Stimulated activated CD8-positive, alpha-beta memory T cell treated with anti-CD3 and anti-CD28 coated beads, Interleukin-7, amount 100 ng/mL, for 4 hours (primary cell): ENCODE data around the gene TOP1.
"Not testable (repeated sequence)": the region's sequence is repeated elsewhere in the genome, so short reads cannot be mapped to it uniquely, and the experiment has no call there.

Experiments
- DNase-seq, 2 donors: peaks; one replicate each; pipeline ENCODE4 v3.0.0-alpha.2; 2020; ENCODE audit warnings: low read depth in 2 of 2

Gene TOP1

DNA sequence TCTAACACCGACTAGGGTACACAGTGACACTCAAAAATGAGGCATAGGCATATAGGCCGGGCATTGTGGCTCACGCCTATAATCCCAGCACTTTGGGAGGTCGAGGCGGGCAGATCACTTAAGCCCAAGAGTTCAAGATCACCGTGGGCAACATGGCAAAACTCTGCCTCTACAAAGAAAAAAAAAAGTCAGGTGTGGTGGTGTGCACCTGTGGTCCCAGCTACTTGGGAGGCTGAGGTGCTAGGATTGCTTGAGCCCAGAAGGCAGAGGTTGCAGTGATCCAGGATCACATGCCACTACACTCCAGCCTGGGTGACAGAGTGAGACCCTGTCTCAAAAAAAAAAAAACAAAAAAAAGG lies 24.7 kb upstream of the TOP1 start:
- not testable (repeated sequence) for DNase-seq

DNA sequence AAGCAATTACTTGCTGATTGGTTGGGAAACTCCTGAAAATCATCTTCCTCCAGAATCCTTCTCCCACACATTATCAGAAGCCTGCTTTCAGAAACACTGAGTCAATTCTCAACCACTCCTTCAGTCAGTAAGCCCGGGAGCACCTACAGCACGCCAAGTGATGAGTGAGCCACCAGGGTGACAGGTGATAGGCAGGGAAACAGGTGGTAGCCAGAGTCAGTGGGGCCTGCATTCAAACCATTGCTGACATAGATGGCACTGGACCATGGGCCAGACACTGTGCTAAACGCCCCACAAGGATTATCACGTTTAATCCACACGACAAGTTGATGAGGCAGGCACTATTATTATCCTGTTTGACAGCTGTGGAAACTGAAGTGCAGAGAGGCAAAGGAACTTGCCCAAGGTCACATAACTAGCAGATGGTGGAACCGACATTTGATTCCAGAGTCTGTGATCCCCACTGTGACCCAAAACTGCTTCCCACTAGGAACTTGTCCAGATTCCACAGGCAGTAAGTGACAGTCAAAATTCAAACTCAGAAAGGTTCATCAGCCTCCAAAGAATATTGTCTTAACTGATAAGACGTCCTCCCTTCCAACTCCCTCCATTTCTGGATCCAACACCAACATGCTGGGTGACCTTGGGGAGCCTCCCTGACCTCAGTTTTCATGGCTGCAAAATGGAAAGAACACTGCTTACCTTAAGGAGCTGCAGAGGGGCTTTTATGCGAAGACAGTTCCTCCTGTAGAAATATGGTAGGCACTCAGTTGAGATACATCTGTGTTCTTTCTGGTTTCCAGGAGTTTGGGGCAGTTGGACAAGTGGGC lies 23.9 kb upstream of the TOP1 start:
- no peak for DNase-seq

DNA sequence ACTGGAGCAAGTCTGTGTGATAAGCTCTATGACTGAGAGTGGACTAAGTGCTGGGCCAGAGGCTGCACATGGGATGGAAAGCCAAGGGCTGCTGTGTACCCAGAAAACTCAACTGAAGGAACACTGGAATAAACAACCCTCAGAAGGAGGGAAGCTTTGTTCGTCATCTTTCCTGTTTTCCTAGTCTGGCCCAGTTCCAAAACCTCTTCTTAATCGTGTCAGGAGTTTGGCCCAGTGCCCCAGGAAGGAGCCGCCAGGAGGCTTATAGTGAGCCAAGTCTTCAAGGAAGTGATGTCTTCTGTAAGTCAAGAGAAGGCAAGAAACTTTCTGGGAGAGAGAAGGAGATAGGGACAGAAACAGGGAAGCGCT lies 23.3 kb upstream of the TOP1 start:
- DNase-seq = no peak

DNA sequence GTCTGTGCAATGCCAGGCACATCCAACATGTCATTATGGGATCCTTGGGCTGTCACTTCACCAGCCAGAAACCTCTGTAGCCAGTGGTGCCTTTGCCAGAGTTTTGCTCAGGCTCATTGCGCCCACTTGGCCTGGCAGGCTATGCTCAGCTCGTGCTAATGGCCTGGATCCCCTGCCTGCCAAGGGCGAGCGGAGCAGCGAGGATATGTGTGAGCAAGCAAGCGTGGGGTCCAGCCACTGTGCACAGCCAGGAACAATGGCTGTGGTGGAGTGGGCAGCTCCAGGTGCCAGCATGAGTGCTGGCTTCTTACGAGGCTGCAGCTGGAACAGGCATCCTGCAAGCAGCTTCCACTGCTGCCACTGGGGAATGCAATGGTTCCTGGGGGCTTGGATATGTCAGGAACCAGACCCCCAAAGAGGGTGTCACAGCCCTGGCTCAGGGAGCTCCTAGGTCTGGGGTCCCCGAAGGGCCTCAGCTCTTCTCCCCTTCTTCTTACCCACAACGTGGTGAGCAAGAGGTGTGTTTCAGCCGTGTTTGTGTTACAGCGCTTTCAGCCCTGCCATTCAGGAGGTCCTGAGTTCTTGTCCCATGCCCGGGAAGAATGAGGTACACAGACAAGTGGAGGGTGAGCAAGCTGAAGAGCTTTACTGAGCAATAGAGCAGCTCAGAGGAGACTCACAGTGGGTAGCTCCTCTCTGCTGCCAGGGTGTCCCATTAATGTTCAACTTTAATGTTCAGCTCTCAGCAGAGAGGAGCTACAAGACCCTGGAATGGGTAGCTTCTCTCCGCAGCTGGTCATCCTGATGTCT lies 22.3 kb upstream of the TOP1 start:
- no peak for DNase-seq

DNA sequence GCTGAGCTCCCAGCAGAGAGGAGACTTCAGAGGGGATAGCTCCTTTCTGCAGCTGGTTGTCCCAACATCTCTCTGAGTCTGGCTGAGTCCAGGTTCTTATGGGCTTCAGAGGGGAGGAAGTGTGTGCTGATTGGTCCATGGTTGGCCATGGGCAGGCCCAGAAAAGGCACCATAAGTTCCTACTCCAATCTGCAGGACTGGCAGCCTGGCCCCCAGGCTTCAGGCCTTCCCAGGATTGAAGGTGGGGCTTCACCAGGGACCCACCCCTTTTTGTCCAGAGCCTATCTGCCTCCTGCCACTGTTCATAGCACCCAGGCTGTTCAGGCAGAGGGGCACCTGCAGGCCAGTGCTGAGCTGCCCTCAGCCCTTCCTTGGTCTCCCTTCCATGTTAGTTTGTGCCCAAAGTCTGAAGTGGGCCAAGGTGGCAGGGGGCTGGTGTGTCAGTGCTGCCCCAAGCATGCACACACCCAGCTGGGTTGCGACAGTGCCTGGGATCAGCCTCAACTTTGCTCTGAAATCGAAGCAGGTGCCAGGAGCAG lies 21.6 kb upstream of the TOP1 start:
- no peak for DNase-seq

DNA sequence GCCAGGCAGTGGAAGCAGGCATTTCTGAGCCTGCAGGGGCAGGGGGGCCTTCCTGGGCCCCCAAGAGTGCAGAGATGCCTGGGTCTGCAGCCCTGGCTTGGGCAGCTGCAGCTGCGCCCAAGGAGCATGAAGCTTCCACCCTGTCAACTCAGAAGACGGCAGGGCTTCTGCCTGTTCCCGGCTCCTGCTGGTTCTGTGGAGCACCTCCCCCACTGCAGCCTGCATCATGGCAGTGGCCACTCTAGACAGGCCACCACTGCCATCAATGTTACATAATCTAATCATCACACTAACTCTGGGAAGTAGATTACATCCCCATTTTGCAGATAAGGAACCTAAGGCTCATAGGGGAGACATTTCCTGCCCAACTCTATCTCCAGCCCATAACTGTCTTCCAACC lies 21.1 kb upstream of the TOP1 start:
- DNase-seq = no peak

DNA sequence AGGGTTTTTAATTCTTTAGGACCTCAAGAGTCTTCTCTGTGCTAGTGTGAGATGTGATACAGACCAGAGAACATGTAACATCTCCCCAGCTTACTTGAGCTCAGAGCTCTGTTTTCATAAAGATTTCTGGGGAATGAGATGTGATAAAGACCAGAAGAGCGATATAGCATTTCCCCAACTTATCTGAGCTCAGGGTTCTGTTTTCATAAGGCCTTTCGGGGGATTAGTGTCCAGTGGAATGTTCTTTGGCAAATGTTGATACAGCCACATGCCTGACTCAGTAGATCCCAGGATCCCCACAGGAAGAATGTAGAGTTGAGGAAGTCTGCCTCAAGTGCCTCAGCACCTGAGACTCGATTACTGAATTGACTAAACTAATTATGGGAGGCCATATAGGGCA lies 18.7 kb upstream of the TOP1 start:
- no peak for DNase-seq

DNA sequence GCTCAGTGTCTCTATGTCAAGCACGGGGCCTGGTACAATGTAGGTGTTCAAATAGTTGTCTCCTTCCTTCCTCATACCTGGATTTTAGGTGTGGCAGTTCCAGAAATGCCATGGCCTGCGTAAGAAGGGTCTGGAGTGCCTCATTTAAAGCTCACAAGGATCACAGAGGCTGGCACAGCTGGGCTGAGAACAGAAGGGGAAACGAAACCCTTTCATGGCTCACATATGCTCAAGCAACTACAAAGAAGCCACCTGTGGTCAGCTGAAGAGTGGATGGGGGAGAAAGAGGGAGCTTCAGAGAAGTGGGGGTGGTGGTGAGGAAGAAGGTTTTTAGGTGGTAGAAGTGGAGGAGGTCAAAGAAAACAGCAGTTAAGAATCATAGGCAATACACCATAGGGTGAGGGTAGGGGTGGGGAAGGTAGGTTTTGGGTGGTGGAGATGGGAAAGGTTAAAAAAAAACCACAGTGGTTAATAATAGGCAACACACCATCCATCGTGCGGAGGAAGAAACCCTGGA lies 17.0 kb upstream of the TOP1 start:
- DNase-seq = no peak

DNA sequence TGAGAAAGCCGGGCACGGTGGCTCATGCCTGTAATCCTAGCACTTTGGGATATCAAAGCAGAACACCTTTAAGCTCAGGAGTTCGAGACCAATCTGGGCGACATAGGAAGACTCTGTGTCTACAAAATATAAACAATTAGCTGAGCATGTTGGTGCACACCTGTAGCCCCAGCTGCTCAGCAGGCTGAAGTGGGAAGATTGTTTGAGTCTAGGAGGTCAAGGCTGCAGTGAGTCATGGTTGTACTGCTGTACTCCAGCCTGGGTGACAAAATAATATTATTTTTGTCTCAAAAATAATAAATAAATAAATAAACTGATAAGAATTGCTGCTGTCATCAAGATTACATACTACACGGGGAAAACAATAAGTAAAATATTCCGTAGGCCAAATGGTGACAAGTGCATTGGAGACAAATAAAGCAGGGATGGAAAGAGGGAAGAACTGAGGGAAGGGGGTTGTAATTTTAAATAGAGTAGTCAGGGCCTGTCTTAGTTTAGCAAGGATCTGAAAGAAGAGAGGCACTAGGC lies 14.0 kb upstream of the TOP1 start:
- DNase-seq = no peak

DNA sequence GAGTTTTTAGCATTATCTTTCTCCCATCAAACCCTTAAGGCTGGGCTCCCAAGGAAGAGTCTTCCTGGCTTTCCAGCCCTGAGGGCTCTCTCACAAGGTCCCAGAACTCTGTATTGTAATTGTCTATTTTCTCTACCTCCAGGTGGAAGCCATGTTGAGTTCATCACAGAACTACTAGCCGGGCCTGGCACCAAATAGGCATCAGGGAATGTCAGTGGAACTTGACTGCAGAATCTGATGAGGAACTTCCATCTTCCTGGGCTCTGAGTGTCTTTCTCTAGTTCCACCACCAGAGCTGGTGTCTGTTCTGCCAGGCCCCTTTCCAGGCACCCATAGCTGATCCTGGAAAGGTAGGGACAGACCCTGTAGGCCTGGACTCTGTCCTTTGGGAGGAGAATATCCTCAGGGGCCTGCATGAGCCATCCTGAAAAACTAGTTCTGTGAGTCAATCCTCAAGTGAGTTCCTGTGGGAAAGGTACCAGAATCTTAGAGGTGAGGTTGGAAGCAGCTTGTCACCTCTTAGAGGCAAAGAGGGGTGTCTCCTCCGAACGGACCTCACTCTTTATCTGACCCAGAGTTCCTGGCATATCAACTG lies 11.1 kb upstream of the TOP1 start:
- DNase-seq = no peak

DNA sequence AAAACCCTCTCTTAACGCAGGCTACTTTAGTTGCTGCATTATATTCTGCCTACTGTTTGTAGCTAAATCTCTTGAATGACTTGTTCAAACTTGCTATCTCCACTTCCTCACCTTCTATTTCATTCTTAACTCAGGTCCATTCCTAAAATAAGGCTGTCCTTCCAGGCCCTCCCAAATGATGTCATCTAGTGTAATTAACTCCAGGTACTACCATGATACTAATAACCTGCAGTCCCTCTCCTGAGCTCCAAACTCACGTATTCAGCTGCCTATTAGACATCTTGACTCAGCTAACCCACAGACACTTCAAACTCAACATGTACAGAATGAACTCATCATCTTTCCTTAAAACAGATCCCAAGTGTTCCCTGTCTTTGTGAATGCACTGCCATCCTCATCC lies 10.5 kb upstream of the TOP1 start:
- no peak for DNase-seq

DNA sequence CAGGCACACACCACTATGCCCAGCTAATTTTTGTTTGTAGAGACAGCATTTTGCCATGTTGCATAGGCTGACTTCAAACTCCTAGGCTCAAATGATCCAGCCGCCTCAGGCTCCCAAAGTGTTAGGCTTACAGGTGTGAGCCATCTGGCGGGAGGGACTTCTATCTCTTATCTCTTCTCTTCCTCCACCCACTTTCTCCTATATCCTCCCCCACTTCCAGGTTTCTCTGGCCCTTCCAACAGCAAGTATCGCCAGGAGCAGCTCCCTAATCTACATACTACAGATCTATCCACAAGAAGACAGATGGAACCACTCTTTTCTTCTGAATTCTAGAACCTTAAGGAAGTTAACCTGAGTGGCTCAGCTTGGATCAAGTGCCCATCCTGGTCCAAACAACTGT lies 5.1 kb upstream of the TOP1 start:
- DNase-seq = no peak

DNA sequence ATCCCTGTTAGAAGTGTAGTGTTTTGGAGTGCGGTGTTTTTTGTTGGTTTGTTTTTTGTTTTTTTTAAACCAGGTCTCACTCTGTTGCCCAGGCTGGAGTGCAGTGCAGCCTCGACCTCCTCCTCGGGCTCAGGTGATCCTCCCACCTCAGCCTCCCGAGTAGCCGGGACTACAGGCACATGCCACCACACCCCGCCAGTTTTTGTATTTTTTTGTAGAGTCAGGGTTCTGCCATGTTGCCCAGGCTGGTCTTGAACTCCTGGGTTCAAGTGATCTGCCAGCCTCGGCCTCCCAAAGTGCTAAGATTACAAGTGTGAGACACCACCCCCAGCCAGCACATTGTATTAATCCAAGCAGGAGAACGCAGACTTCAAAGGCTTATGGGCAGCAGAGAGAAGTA lies 1.3 kb upstream of the TOP1 start:
- no peak for DNase-seq

DNA sequence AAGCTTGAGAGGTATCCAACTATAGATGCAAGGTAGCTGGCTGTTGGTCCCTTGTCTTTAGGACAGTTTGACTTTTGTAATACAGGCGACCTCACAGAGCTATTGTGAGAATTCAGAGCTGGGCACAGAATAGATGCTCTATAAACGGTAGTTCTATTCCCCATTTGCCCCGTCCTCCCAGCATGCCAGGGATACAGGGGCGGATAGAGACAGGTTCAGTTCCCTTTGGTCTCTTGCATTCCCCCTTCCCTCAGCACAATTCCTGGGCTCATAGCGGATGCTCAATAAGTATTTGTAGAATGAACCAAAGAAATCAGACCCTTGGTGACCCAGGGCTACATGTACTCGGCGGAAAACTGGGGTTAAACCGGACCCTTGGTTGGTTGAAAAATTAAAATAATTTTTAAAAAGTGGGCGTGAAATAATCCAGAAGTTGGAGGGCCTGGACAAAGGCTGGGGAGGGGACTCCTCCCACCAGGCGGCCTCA lies 707 bp upstream of the TOP1 start:
- DNase-seq = no peak

DNA sequence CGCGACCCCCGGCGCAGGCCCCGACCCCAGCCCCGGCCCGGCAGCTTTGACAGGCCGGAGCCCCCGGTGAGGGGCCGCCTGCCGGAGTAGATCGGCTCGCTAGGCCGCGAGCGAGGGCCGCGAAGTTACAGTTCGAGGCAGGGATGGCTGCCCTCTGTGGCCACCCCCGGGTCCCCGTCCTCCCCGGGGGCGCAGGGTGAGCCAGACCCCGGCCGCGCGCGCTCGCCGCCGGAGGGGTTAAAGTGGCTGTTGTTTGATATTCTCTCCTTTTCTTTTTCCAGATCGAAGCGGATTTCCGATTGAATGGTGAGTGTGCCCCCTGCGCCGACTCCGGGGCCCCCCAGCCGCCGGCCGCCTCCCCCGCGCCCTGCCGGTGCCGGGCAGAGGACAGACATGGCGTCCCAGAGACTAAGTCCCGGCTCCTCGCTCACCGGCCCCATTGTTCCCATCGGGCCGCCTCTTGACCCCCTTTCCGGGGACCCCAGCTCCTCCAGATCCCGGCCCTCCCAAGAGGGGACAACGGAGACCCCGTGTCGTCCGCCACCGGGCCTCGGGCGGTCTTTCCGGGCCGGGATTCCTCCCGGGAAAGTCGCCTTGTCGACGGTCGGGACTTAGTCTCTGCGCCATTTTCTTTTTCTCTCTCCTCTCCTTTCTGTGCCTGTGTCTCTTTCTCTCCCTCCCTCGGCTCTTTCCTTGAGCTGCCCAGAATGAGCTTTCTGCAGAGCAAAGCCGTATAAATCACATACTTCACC lies 704 bp downstream of the TOP1 start:
- no peak for DNase-seq

DNA sequence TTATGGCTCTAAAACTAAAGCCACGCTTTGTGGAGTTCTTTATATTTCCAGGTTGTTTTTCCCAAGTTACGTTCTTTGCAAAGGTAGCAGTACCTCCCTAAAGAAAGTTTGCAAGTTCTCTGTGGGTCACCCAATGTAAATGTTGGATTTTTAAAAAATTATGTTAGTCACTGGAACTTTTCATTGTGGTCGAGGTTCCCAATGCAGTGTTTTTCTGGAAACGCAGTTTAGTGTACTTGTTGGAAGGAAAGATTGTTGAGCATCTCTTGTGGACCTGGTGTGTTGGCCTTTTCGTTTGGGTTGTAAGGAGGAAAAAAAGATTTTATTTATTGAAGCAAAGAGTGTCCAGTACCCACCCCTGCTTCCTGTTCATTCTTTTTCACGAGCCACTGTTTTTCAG lies 1.4 kb downstream of the TOP1 start:
- DNase-seq = no peak

DNA sequence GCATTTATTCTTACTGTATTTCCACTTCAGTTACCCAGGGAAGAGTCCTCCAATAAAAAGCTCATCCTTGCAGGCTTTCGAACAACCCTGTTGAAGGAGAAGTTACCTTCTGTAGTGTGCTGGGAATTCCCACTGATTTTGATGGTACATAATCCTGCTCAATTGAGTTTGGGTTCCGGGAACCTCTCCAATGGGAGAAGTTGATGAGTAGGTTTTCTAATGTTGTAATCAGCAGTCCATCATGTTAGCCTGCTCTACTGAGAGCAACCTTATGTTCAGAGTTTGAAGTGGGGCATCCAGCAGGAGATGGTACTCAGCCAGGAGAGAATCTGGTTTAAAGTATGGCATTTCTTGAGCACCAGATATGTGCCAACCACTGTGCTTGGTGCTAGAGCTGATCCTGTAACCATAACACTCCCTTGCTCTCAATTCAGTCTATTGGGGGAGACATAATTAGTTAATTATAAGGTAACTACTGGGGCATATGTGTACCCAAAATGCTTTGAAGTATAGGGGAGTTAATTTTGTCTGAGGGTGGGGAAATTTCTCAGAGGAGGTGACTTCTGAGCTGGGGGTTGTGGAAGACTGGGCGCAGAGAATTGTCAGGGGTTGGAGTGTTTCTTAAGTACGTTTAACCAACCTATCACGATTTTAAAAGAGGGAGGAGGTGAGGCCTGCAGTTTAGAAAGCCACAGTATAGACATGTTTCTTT lies 2.1 kb downstream of the TOP1 start:
- no peak for DNase-seq

DNA sequence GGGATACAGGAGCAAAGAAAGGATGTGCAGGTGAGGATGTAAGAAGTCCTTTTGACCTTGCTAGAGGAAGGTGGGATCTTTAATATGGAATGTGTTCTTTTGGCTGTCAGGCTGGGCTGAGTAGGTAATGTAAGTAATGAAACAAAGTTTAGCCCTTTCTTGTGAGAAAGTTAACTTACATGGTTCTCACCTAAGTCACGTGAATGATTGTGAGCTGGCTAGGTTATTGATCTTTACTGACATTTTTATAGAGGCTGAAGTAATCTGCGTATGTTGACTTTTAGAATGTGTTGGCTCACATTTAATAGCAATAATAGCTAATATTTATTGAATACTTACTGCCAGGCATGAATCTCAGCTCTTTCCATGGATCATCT lies 2.6 kb downstream of the TOP1 start:
- DNase-seq = no peak

DNA sequence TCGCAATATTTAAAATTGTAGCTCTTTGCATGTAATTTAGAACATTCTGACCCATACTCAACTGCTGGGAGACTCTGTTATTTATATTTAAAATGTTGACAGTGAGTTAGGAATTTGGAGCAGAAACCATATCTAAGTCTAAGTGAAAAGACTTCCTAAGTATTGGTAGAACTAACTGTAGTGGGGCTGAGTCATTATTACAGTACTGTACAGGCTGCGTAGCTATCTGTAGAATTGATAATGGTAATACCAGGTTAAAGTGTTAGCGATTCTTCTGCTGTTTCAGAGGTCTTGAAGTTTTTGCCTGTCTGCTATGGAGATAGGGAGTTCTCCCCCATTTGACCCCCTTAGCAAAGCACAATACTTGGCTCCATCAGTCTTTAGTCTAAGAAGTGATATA lies 3.6 kb downstream of the TOP1 start:
- no peak for DNase-seq

DNA sequence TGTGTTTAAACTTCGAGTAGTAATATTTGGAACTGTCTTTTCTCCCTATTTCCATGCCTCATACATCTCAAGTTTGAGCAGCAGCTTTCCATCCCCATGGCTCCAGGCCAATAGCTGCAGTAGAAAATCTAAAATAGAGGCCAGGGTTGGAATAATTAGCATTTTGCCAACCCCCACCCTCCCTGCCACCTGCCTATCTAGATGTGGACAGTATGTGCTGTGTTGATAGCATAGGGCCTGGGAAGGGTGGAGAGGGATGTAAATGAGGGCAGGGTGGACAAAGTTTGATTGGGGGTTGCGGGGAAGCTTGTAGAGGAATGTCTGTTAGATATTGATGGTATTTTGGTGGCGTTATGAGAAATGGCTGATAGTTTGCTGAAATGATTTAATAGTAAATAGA lies 5.6 kb downstream of the TOP1 start:
- no peak for DNase-seq

DNA sequence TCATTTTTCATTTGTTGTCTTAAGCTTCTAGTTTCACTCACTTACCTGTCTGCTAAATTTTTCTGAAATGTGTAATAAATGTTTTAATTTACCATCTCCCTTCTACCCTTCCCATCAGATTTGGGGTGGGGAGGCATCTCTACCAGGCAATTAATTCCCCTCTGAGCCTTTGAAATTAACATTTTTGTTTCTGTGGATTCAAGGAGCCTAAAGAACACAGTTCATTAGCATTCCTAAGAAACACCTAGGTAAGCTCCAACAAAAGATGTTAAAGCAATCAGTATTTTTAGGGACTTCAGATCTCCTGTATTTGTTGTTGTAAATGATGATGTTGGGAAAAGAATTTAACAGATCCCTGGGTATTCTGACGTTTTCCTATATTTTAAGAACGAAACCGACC lies 6.6 kb downstream of the TOP1 start:
- no peak for DNase-seq
